Glutamatergic neuron (in vitro differentiated cells): ENCODE measurements around the gene ADGRD1. TPM values are rescaled to one million over a fixed set of nuclear protein-coding genes. Genes with fewer than 3 reads are reported as not detected.

Experiments
- DNase-seq: peaks from one replicate; pipeline ENCODE4 v3.0.0; 2022
- H3K27ac Mint-ChIP-seq: one replicate; pipeline ENCODE4 v1.8.0; 2020; ENCODE audit warnings: mild to moderate bottlenecking, mixed read lengths, inconsistent platforms; ENCODE audit not compliant: unreplicated experiment
- H3K27me3 Mint-ChIP-seq: one replicate; pipeline ENCODE4 v1.8.0; 2020; ENCODE audit warnings: mild to moderate bottlenecking, moderate library complexity, mixed read lengths, inconsistent platforms; ENCODE audit not compliant: unreplicated experiment
- H3K36me3 Mint-ChIP-seq: one replicate; pipeline ENCODE4 v1.8.0; 2020; ENCODE audit warnings: mild to moderate bottlenecking, mixed read lengths, inconsistent platforms; ENCODE audit not compliant: unreplicated experiment
- H3K4me1 Mint-ChIP-seq: one replicate; pipeline ENCODE4 v1.8.0; 2020; ENCODE audit warnings: mild to moderate bottlenecking, low read depth, mixed read lengths, inconsistent platforms; ENCODE audit not compliant: unreplicated experiment
- H3K4me3 Mint-ChIP-seq: one replicate; pipeline ENCODE4 v1.8.0; 2020; ENCODE audit warnings: mild to moderate bottlenecking, mixed read lengths, inconsistent platforms; ENCODE audit not compliant: unreplicated experiment
- H3K9me3 Mint-ChIP-seq: one replicate; pipeline ENCODE4 v1.8.0; 2020; ENCODE audit warnings: mild to moderate bottlenecking, moderate library complexity, mixed read lengths, inconsistent platforms; ENCODE audit not compliant: unreplicated experiment
- CTCF ChIP-seq: fragments of 200-600 bp; sonication (generic); IDR thresholded peaks from one replicate; pipeline ENCODE4 v1.5.0; 2021; ENCODE audit not compliant: partially characterized antibody, unreplicated experiment
- total RNA-seq: library from RNA; stranded (reverse); fragmentation: NEBNext Ultra II Directional; extraction: Animal tissue kit (Norgen Biotek cat#: 25700); gene quantifications from one replicate; pipeline ENCODE4 v1.2.1, GENCODE V29; 2021; ENCODE audit not compliant: unreplicated experiment

The ADGRD1 gene
- total RNA-seq, 1 donor from 2014 or later, result 0.96 TPM

GRCh38 chr12:131060011-131060703 lies 106.5 kb downstream of the ADGRD1 start:
- no peak for DNase-seq
- Mint-ChIP-seq H3K27me3 (peaks cover 3% of the 10 kb centered on the region), H3K36me3 (no peaks in the 10 kb centered on the region), H3K27ac (no peak overlapping the region), H3K9me3 (peaks cover 1% of the 10 kb centered on the region), H3K4me3 (no peak overlapping the region), H3K4me1 (peaks cover 19% of the 10 kb centered on the region)
- no peak for TF ChIP-seq CTCF

- DNase-seq, result no peak
- Mint-ChIP-seq H3K9me3 (peaks cover 1% of the 10 kb centered on the region), H3K27me3 (peaks cover 5% of the 10 kb centered on the region), H3K4me3 (no peak overlapping the region), H3K36me3 (no peaks in the 10 kb centered on the region), H3K4me1 (peaks cover 21% of the 10 kb centered on the region), H3K27ac (no peak overlapping the region)
- TF ChIP-seq CTCF, result no peak
Measured at GRCh38 chr12:131061041-131061806, 107.5 kb downstream of the ADGRD1 start.

- H3K4me1 Mint-ChIP-seq, result peaks cover 13% of the 10 kb centered on the region
- no peaks in the 10 kb centered on the region for H3K36me3 Mint-ChIP-seq
- no peak overlapping the region for H3K27ac Mint-ChIP-seq
- peaks cover 4% of the 10 kb centered on the region for H3K27me3 Mint-ChIP-seq
- TF ChIP-seq CTCF, result no peak
- H3K9me3 Mint-ChIP-seq, result peaks cover 2% of the 10 kb centered on the region
- no peak for DNase-seq
- H3K4me3 Mint-ChIP-seq, result no peak overlapping the region
Measured at GRCh38 chr12:131063413-131063812, 109.7 kb downstream of the ADGRD1 start.

GRCh38 chr12:131063960-131064359 lies 110.3 kb downstream of the ADGRD1 start:
- no peak for TF ChIP-seq CTCF
- H3K27me3 Mint-ChIP-seq, result peaks cover 4% of the 10 kb centered on the region
- H3K27ac Mint-ChIP-seq, result no peak overlapping the region
- H3K36me3 Mint-ChIP-seq, result no peaks in the 10 kb centered on the region
- DNase-seq, result no peak
- peaks cover 13% of the 10 kb centered on the region for H3K4me1 Mint-ChIP-seq
- H3K4me3 Mint-ChIP-seq, result no peak overlapping the region
- peaks cover 4% of the 10 kb centered on the region for H3K9me3 Mint-ChIP-seq

GRCh38 chr12:131065279-131065678 lies 111.6 kb downstream of the ADGRD1 start:
- Mint-ChIP-seq H3K36me3 (no peaks in the 10 kb centered on the region), H3K27ac (no peak overlapping the region), H3K9me3 (peaks cover 4% of the 10 kb centered on the region), H3K4me3 (no peak overlapping the region), H3K4me1 (peaks cover 13% of the 10 kb centered on the region), H3K27me3 (peaks cover 4% of the 10 kb centered on the region)
- DNase-seq, result no peak
- no peak for TF ChIP-seq CTCF
